ENCODE measurements around the gene INPP5B. TPM values are rescaled to one million over a fixed set of nuclear protein-coding genes. Genes with fewer than 3 reads are reported as not detected.

Gene INPP5B
- total and polyA plus RNA-seq, 11 donors, result 6.5 to 16.2 (median 12.1) TPM

DNA sequence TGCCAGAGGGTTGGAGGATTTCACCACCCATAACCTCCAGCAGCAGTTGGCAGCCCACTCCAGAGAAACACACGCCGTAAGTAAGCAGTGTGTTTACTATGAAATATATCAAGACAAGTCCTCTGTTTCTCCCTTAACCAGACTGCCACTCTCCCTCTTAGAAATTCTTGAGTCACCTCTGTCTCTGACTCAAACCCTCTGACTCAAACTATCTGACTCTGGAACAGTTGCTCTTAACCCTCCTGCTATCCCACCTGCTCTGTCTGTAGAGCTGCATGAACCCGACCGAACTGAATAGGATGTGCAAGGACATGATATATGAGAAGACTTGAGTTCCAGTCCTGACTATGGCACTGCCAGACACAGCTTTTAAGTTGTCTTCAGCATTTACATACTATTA lies 14.1 kb downstream of the INPP5B start:
- intact Hi-C loops (cut with DNase I), result no loop called here
- no peak overlapping the region for H3K27ac ChIP-seq

DNA sequence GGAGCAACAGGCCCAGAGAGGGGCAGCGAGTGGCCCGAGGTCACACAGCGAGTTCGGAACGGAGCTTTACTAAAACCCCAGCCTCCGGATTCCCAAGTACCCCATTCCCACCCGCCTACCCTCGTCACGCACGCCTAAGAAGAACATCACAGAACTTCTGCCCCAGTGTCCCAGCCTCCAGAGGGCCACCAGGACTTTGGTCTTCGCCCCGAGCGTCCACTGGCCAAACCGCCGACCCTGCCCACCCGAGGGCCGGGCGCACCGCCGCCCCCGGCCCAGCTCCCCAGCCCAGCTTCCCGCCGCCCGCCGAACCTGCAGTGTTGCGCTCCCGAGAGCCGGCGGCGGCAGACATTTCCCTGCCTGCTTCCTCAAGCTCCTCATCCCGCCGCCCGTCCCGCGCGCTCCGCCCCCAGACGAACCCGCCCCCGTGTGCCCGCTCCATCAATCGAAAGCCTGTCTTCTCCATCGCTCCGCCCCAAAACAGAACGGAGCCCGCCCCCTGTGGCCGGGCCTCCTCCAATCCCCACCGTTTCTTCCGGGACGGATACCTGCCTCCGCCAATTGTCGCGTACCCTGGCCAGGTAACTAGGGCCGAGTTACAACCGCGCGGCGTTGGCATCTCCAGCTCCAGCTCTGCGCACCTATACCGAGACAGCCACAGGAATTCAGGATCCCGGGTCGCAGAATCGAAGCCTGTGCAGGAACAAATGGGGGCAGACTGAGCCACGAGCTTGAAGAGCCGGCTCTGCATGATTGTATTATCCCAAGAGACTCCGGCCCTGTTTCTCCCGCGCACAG lies 15.3 kb downstream of the INPP5B start:
- Histone ChIP-seq H3K9me3 (no peaks in the 10 kb centered on the region), H3K4me3 (peak overlapping the region; percentile 68 to 96 (median 84)), H3K27ac (peak overlapping the region in 11 of 12 donors; percentile 58 to 87 (median 82)), H3K36me3 (peaks cover 0 to 55% (median 20%) of the 10 kb centered on the region in 9 donors), H3K4me1 (peaks cover 1 to 49% (median 24%) of the 10 kb centered on the region in 12 donors), H3K27me3 (no peaks in the 10 kb centered on the region)
- TF ChIP-seq, protein P1, sequence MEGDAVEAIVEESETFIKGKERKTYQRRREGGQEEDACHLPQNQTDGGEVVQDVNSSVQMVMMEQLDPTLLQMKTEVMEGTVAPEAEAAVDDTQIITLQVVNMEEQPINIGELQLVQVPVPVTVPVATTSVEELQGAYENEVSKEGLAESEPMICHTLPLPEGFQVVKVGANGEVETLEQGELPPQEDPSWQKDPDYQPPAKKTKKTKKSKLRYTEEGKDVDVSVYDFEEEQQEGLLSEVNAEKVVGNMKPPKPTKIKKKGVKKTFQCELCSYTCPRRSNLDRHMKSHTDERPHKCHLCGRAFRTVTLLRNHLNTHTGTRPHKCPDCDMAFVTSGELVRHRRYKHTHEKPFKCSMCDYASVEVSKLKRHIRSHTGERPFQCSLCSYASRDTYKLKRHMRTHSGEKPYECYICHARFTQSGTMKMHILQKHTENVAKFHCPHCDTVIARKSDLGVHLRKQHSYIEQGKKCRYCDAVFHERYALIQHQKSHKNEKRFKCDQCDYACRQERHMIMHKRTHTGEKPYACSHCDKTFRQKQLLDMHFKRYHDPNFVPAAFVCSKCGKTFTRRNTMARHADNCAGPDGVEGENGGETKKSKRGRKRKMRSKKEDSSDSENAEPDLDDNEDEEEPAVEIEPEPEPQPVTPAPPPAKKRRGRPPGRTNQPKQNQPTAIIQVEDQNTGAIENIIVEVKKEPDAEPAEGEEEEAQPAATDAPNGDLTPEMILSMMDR (IDR thresholded peaks at IDR 0.05), result peak in 4 of 12 donors; percentile 11 to 36 (median 20)
- TF ChIP-seq POLR2A (IDR thresholded peaks at IDR 0.05), result peak in 1 of 2 donors; percentile 36
- DNase-seq, result peak; percentile 96 to 98 (median 97)
- peak; percentile 97 to 99 (median 98) for ATAC-seq
- WGBS, 4 donors, result 1% methylated on average over 38 to 68 of the region's 68 CpGs
- intact Hi-C loops (cut with DNase I), result no loop called here

More for the DNA sequence above, 14.1 kb downstream of the INPP5B start:
- TF ChIP-seq, protein P1 (IDR thresholded peaks at IDR 0.05), result no peak
- peaks cover 0 to 65% (median 26%) of the 10 kb centered on the region in 9 donors for H3K36me3 ChIP-seq
- H3K9me3 ChIP-seq, result no peaks in the 10 kb centered on the region
- 91 to 97% (median 93%) methylated on average over 4 of the region's 4 CpGs for WGBS, 4 donors
- no peaks in the 10 kb centered on the region for H3K27me3 ChIP-seq
- H3K4me3 ChIP-seq, result no peak overlapping the region
- no peak for ATAC-seq
- peaks cover 0 to 41% (median 19%) of the 10 kb centered on the region in 12 donors for H3K4me1 ChIP-seq
- no peak for DNase-seq

DNA sequence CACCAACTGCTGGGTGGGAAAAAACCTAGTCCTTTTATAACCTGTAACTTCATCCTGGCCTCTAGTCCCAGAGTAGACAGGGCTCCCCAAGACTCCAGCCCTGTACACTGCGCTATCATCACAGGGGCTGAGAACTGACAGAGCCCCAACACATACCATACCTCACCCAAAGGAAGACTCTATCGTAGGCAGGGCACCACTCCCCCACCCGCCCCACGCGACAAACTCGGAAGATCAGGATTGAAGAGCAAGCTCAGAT lies 15.8 kb downstream of the INPP5B start:
- H3K9me3 ChIP-seq, result no peaks in the 10 kb centered on the region
- peak overlapping the region in 11 of 12 donors; percentile 58 to 87 (median 82) for H3K27ac ChIP-seq
- peaks cover 4 to 54% (median 27%) of the 10 kb centered on the region in 12 donors for H3K4me1 ChIP-seq
- peaks cover 0 to 50% (median 17%) of the 10 kb centered on the region in 9 donors for H3K36me3 ChIP-seq
- H3K27me3 ChIP-seq, result no peaks in the 10 kb centered on the region
- TF ChIP-seq POLR2A (IDR thresholded peaks at IDR 0.05), result no peak
- TF ChIP-seq, protein P1 (IDR thresholded peaks at IDR 0.05), result no peak
- ATAC-seq (peak in 2 of 4 donors; percentile 2 to 4), DNase-seq (peak in 1 of 5 donors; percentile 35)
- intact Hi-C loops (cut with DNase I), result no loop called here
- WGBS, 4 donors, result 13 to 15% (median 13%) methylated on average over 3 to 6 of the region's 6 CpGs
- H3K4me3 ChIP-seq, result peak overlapping the region; percentile 68 to 96 (median 84)

DNA sequence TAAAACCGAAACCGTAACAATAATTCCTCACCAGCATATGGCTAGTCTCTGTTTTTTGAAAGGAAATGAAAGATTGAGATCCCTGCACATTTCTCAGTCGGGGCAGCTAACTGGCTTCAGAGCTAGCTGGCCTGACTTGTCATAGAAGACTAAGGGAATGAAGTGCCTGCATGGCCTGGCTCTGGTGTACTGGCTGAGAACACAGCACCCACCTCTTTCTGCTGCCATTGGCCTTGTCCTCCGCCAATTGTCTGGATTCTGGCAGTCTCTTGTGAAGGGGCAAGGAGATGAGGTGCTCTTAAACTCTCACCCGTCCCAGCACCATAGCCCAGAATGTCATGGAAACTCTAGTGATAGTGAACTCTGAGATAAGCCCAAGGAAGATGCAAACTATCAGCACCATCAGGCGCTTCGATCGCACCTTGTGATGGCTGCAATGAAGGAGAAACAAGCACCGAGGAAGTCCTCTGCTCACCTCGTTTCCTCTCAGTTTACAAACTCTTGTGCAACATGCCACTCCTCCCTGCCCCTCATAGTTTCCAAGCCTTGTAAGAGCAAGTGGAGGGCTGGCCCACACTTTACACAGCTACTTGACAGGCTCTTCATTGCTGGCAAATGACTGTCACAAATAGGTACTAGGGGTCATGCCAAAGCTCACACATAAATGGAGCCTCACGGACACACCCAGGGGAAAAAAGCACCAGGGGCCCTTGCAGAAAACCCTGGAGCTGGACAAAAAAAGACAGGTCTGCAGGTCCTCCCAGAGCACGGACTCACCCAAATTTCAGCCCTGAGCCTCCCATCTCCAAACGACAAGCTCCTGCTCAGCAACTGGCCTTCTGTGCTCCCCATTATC lies 16.4 kb downstream of the INPP5B start:
- intact Hi-C loops (cut with DNase I), result no loop called here
- WGBS, 4 donors, result 59 to 67% (median 62%) methylated on average over 13 of the region's 13 CpGs
- H3K9me3 ChIP-seq, result no peaks in the 10 kb centered on the region

More for the DNA sequence above, 16.4 kb downstream of the INPP5B start:
- Histone ChIP-seq H3K27ac (peak overlapping the region in 11 of 12 donors; percentile 58 to 87 (median 82)), H3K4me1 (peaks cover 4 to 60% (median 33%) of the 10 kb centered on the region in 12 donors), H3K27me3 (no peaks in the 10 kb centered on the region), H3K4me3 (peak overlapping the region in 11 of 12 donors; percentile 68 to 96 (median 85)), H3K36me3 (peaks cover 0 to 44% (median 11%) of the 10 kb centered on the region in 9 donors)
- ATAC-seq (peak; percentile 69 to 82 (median 75)), DNase-seq (peak in 3 of 5 donors; percentile 41 to 74 (median 68))
- peak in 1 of 2 donors; percentile 22 for TF ChIP-seq POLR2A (IDR thresholded peaks at IDR 0.05)
- TF ChIP-seq, protein P1 (IDR thresholded peaks at IDR 0.05), result no peak

Data from heart left ventricle (tissue), 16 donors.